OCI-LY3 (cell line): ENCODE data around the gene DOCK4.

ENCODE experiments used
- H2AFZ ChIP-seq: fragments of 200-600, 300-600 bp; shearing (Covaris generic); 2 replicates; pipeline ENCODE4 v1.6.0; 2014; ENCODE audit warnings: antibody characterized with exemption, low read depth, low read length
- H3K27ac ChIP-seq: fragments of 200-600, 300-600 bp; sonication (generic); 2 replicates; pipeline ENCODE4 v1.5.1; 2014; ENCODE audit warnings: mild to moderate bottlenecking, low read length, moderate library complexity, mixed read lengths
- H3K27me3 ChIP-seq: fragments of 200-600, 300-600 bp; sonication (generic); 2 replicates; pipeline ENCODE4 v1.6.1; 2014; ENCODE audit warnings: low read depth, low read length, mixed read lengths
- H3K36me3 ChIP-seq: fragments of 200-600, 300-600 bp; sonication (generic); replicated peaks from 2 replicates; pipeline ENCODE3; 2014; ENCODE audit warnings: low read depth, low read length, mixed read lengths
- H3K4me1 ChIP-seq: fragments of 300-600, 200-600 bp; sonication (generic); 2 replicates; pipeline ENCODE4 v1.6.1; 2014; ENCODE audit warnings: low read length, mixed read lengths
- H3K4me2 ChIP-seq: fragments of 200-600, 300-600 bp; sonication (generic); 2 replicates; pipeline ENCODE4 v1.6.1; 2014; ENCODE audit warnings: low read length, mixed read lengths
- H3K4me3 ChIP-seq: fragments of 300-600, 200-600 bp; sonication (generic); 2 replicates; pipeline ENCODE4 v1.5.1; 2014; ENCODE audit warnings: antibody characterized with exemption, mild to moderate bottlenecking, low read length, moderate library complexity
- H3K79me2 ChIP-seq: fragments of 300-600, 200-600 bp; shearing (Covaris generic); 2 replicates; pipeline ENCODE4 v1.6.1; 2014; ENCODE audit warnings: mild to moderate bottlenecking, low read length, mixed read lengths
- H3K9ac ChIP-seq: fragments of 300-600, 200-600 bp; shearing (Covaris generic); 2 replicates; pipeline ENCODE4 v1.6.0; 2014; ENCODE audit warnings: mild to moderate bottlenecking, low read length, moderate library complexity
- H3K9me3 ChIP-seq: fragments of 200-600, 300-600 bp; shearing (Covaris generic); 2 replicates; pipeline ENCODE4 v1.6.1; 2014; ENCODE audit warnings: low read length, mixed read lengths; ENCODE audit not compliant: insufficient read depth
- H4K20me1 ChIP-seq: fragments of 200-600, 300-600 bp; sonication (generic); 2 replicates; pipeline ENCODE4 v1.6.1; 2016; ENCODE audit warnings: low read length, mixed read lengths; ENCODE audit not compliant: insufficient read depth
- CTCF ChIP-seq: fragments of 200-600, 300-600 bp; sonication (generic); IDR thresholded peaks from 2 replicates; pipeline ENCODE4 v1.5.1; 2014; ENCODE audit warnings: antibody characterized with exemption, low read length, low read depth
- EZH2phosphoT487 ChIP-seq: fragments of 200-600 bp; shearing (Covaris generic); IDR thresholded peaks from 2 replicates; pipeline ENCODE4 v1.6.1; 2018; ENCODE audit warnings: antibody characterized with exemption, mixed run types, low read depth

The DOCK4 gene

GRCh38 chr7:112143582-112143981 lies 62.6 kb downstream of the DOCK4 start:
- no peak overlapping the region for H2AFZ ChIP-seq
- no peak overlapping the region for H3K27ac ChIP-seq
- no peaks in the 10 kb centered on the region for H3K79me2 ChIP-seq
- no peaks in the 10 kb centered on the region for H3K36me3 ChIP-seq
- no peaks in the 10 kb centered on the region for H3K27me3 ChIP-seq
- no peaks in the 10 kb centered on the region for H3K9me3 ChIP-seq
- H3K9ac ChIP-seq, result no peak overlapping the region
- H3K4me2 ChIP-seq, result no peak overlapping the region
- peaks cover under 1% of the 10 kb centered on the region for H3K4me1 ChIP-seq
- TF ChIP-seq CTCF, result no peak
- no peak for TF ChIP-seq EZH2phosphoT487
- H3K4me3 ChIP-seq, result no peak overlapping the region
- no peaks in the 10 kb centered on the region for H4K20me1 ChIP-seq

GRCh38 chr7:112143136-112143535 lies 63.1 kb downstream of the DOCK4 start:
- Histone ChIP-seq H3K4me3 (no peak overlapping the region), H3K9ac (no peak overlapping the region), H3K27ac (no peak overlapping the region), H3K9me3 (no peaks in the 10 kb centered on the region), H3K36me3 (no peaks in the 10 kb centered on the region), H3K4me1 (peaks cover 5% of the 10 kb centered on the region), H3K27me3 (no peaks in the 10 kb centered on the region), H4K20me1 (no peaks in the 10 kb centered on the region), H3K79me2 (no peaks in the 10 kb centered on the region), H2AFZ (no peak overlapping the region), H3K4me2 (no peak overlapping the region)
- TF ChIP-seq EZH2phosphoT487 (no peak), CTCF (no peak)

- Histone ChIP-seq H4K20me1 (no peaks in the 10 kb centered on the region), H3K9me3 (no peaks in the 10 kb centered on the region), H2AFZ (no peak overlapping the region), H3K4me3 (no peak overlapping the region), H3K36me3 (no peaks in the 10 kb centered on the region), H3K9ac (no peak overlapping the region), H3K27me3 (no peaks in the 10 kb centered on the region), H3K79me2 (no peaks in the 10 kb centered on the region), H3K4me1 (peaks cover 8% of the 10 kb centered on the region), H3K27ac (no peak overlapping the region), H3K4me2 (no peak overlapping the region)
- TF ChIP-seq EZH2phosphoT487, result no peak
- no peak for TF ChIP-seq CTCF
These were observed 65.6 kb downstream of the DOCK4 start for GRCh38 chr7:112140600-112140999.

- H3K4me1 ChIP-seq, result peaks cover 8% of the 10 kb centered on the region
- H2AFZ ChIP-seq, result no peak overlapping the region
- H3K4me3 ChIP-seq, result no peak overlapping the region
- H4K20me1 ChIP-seq, result no peaks in the 10 kb centered on the region
- H3K4me2 ChIP-seq, result no peak overlapping the region
- no peaks in the 10 kb centered on the region for H3K9me3 ChIP-seq
- H3K36me3 ChIP-seq, result no peaks in the 10 kb centered on the region
- no peak overlapping the region for H3K9ac ChIP-seq
- H3K27ac ChIP-seq, result no peak overlapping the region
- no peaks in the 10 kb centered on the region for H3K79me2 ChIP-seq
- H3K27me3 ChIP-seq, result no peaks in the 10 kb centered on the region
- no peak for TF ChIP-seq EZH2phosphoT487
- TF ChIP-seq CTCF, result no peak
These were observed 67.3 kb downstream of the DOCK4 start for GRCh38 chr7:112138938-112139337.
